CD8-positive, alpha-beta memory T cell (primary cell): ENCODE measurements around the gene CCN6. TPM values are rescaled to one million over a fixed set of nuclear protein-coding genes. Genes with fewer than 3 reads are reported as not detected.

Source experiments
- CTCF ChIA-PET: fragments of 350-600 bp; sonication (Branson Sonifier 250); formaldehyde crosslinking; loops from one replicate; lab custom pipeline; 2021; ENCODE audit warnings: antibody characterized with exemption; lab: Charles Lee
- POLR2A ChIA-PET: fragments of 350-600 bp; sonication (Branson Sonifier 250); formaldehyde crosslinking; loops from one replicate; lab custom pipeline; 2021; ENCODE audit warnings: antibody characterized with exemption; lab: Charles Lee
- DNase-seq, 5 donors: peaks; one replicate each; pipeline versions ENCODE4 v3.0.0 to v3.0.0-alpha.2; 2020 to 2022; ENCODE audit warnings: mixed read lengths in 1 of 5
- H3K27ac ChIP-seq: one replicate; pipeline ENCODE4 v1.7.0; 2013; ENCODE audit warnings: low read depth, mild to moderate bottlenecking, low read length, moderate library complexity
- H3K27me3 ChIP-seq: 2 replicates; pipeline ENCODE4 v1.7.0; 2013; ENCODE audit warnings: low read length, mild to moderate bottlenecking; ENCODE audit not compliant: insufficient read depth, poor library complexity, severe bottlenecking
- H3K36me3 ChIP-seq: 2 replicates; pipeline ENCODE4 v1.7.0; 2013; ENCODE audit warnings: mild to moderate bottlenecking, low read length, moderate library complexity; ENCODE audit not compliant: insufficient read depth
- H3K4me1 ChIP-seq: 2 replicates; pipeline ENCODE4 v1.7.0; 2013; ENCODE audit warnings: mild to moderate bottlenecking, low read length, moderate library complexity; ENCODE audit not compliant: insufficient read depth
- H3K4me3 ChIP-seq: 2 replicates; pipeline ENCODE4 v1.7.0; 2013; ENCODE audit warnings: mild to moderate bottlenecking, low read length
- H3K9me3 ChIP-seq: 2 replicates; pipeline ENCODE4 v1.7.0; 2013; ENCODE audit warnings: mild to moderate bottlenecking, low read length
- H3K27ac Mint-ChIP-seq, 8 donors: one replicate each; pipeline ENCODE4 v1.8.0; 2020 to 2021; ENCODE audit warnings: mixed read lengths in 8 of 8, mild to moderate bottlenecking in 6 of 8, inconsistent platforms in 3 of 8, moderate library complexity in 3 of 8
- H3K27me3 Mint-ChIP-seq, 2 donors: one replicate each; pipeline ENCODE4 v1.8.0; 2020 to 2021; ENCODE audit warnings: mixed read lengths in 2 of 2, mild to moderate bottlenecking in 1 of 2, moderate library complexity in 1 of 2
- H3K36me3 Mint-ChIP-seq, 3 donors: one replicate each; pipeline ENCODE4 v1.8.0; 2020 to 2021; ENCODE audit warnings: mixed read lengths in 3 of 3, inconsistent platforms in 1 of 3, mild to moderate bottlenecking in 1 of 3
- H3K4me1 Mint-ChIP-seq, 3 donors: one replicate each; pipeline ENCODE4 v1.8.0; 2020 to 2021; ENCODE audit warnings: mixed read lengths in 3 of 3, inconsistent platforms in 1 of 3, mild to moderate bottlenecking in 1 of 3
- H3K4me3 Mint-ChIP-seq, 7 donors: one replicate each; pipeline ENCODE4 v1.8.0; 2020 to 2021; ENCODE audit warnings: mixed read lengths in 7 of 7, mild to moderate bottlenecking in 6 of 7, moderate library complexity in 4 of 7, inconsistent platforms in 2 of 7
- H3K9me3 Mint-ChIP-seq, 5 donors: one replicate each; pipeline ENCODE4 v1.8.0; 2020 to 2022; ENCODE audit warnings: mixed read lengths in 5 of 5, mild to moderate bottlenecking in 3 of 5, moderate library complexity in 2 of 5, inconsistent platforms in 1 of 5
- polyA plus RNA-seq: library from polyadenylated mRNA; unstranded; fragments of 300-500 nt; fragmentation: Illumina TruSeq; gene quantifications from one replicate; pipeline ENCODE4 v1.2.3, GENCODE V29; 2021
- total RNA-seq, 2 experiments: library from RNA; stranded (reverse); gene quantifications; one replicate each; pipeline ENCODE4 v1.2.3, GENCODE V29; 2021

The CCN6 gene
- total and polyA plus RNA-seq, 3 experiments from 2014 or later = 0.15 TPM; not detected in 2

GRCh38 chr6:112106562-112106961 is 52.7 kb downstream of the CCN6 start:
- ChIA-PET CTCF (no interaction called here), POLR2A (no interaction called here)

GRCh38 chr6:112109262-112109661 is 55.4 kb downstream of the CCN6 start:
- Histone ChIP-seq H3K27ac (no peak overlapping the region), H3K4me3 (no peak overlapping the region), H3K4me1 (no peaks in the 10 kb centered on the region), H3K27me3 (no peaks in the 10 kb centered on the region), H3K36me3 (no peaks in the 10 kb centered on the region), H3K9me3 (no peaks in the 10 kb centered on the region)
- peaks cover 6 to 20% of the 10 kb centered on the region in 2 donors for H3K27me3 Mint-ChIP-seq
- H3K4me1 Mint-ChIP-seq = no peaks in the 10 kb centered on the region
- H3K27ac Mint-ChIP-seq = no peak overlapping the region
- ChIA-PET POLR2A (no interaction called here), CTCF (no interaction called here)
- H3K9me3 Mint-ChIP-seq = peaks cover 5 to 10% (median 6%) of the 10 kb centered on the region in 5 donors
- no peaks in the 10 kb centered on the region for H3K36me3 Mint-ChIP-seq
- H3K4me3 Mint-ChIP-seq = no peak overlapping the region
- DNase-seq = no peak

More at GRCh38 chr6:112106562-112106961, 52.7 kb downstream of the CCN6 start:
- no peaks in the 10 kb centered on the region for H3K4me1 Mint-ChIP-seq
- H3K4me3 Mint-ChIP-seq = no peak overlapping the region
- Histone ChIP-seq H3K27ac (no peak overlapping the region), H3K9me3 (no peaks in the 10 kb centered on the region), H3K27me3 (no peaks in the 10 kb centered on the region), H3K4me1 (no peaks in the 10 kb centered on the region), H3K36me3 (no peaks in the 10 kb centered on the region), H3K4me3 (no peak overlapping the region)
- peaks cover 5 to 10% (median 6%) of the 10 kb centered on the region in 5 donors for H3K9me3 Mint-ChIP-seq
- no peak overlapping the region for H3K27ac Mint-ChIP-seq
- peaks cover 3 to 6% of the 10 kb centered on the region in 2 donors for H3K27me3 Mint-ChIP-seq
- peaks cover 0 to 8% (median 2%) of the 10 kb centered on the region in 3 donors for H3K36me3 Mint-ChIP-seq
- DNase-seq = no peak

GRCh38 chr6:112113431-112113830 is 59.5 kb downstream of the CCN6 start:
- DNase-seq = no peak
- Histone ChIP-seq H3K9me3 (no peaks in the 10 kb centered on the region), H3K27me3 (no peaks in the 10 kb centered on the region), H3K27ac (no peak overlapping the region), H3K36me3 (no peaks in the 10 kb centered on the region), H3K4me1 (no peaks in the 10 kb centered on the region), H3K4me3 (no peak overlapping the region)
- Mint-ChIP-seq H3K4me3 (no peak overlapping the region), H3K36me3 (no peaks in the 10 kb centered on the region), H3K27me3 (peaks cover 9 to 43% of the 10 kb centered on the region in 2 donors), H3K4me1 (no peaks in the 10 kb centered on the region), H3K27ac (no peak overlapping the region), H3K9me3 (no peaks in the 10 kb centered on the region)
- ChIA-PET POLR2A (no interaction called here), CTCF (interaction anchor here (1.4 kb wide), 1 partner anchor 12 kb away, joined by 3 read pairs; no protein-coding TSS in a partner anchor)

- Mint-ChIP-seq H3K36me3 (no peaks in the 10 kb centered on the region), H3K4me1 (no peaks in the 10 kb centered on the region)
These were observed 60.0 kb downstream of the CCN6 start for GRCh38 chr6:112113918-112114317.

GRCh38 chr6:112114577-112115223 is 60.8 kb downstream of the CCN6 start:
- H3K9me3 Mint-ChIP-seq = no peaks in the 10 kb centered on the region
- no peak overlapping the region for H3K4me3 ChIP-seq
- no peak for DNase-seq
- no peak overlapping the region for H3K27ac Mint-ChIP-seq
- ChIA-PET POLR2A (no interaction called here), CTCF (no interaction called here)
- H3K27me3 ChIP-seq = no peaks in the 10 kb centered on the region
- no peaks in the 10 kb centered on the region for H3K36me3 ChIP-seq
- no peak overlapping the region for H3K27ac ChIP-seq
- peaks cover 7 to 46% of the 10 kb centered on the region in 2 donors for H3K27me3 Mint-ChIP-seq
- H3K4me3 Mint-ChIP-seq = no peak overlapping the region
- H3K9me3 ChIP-seq = no peaks in the 10 kb centered on the region
- no peaks in the 10 kb centered on the region for H3K4me1 ChIP-seq
- H3K4me1 Mint-ChIP-seq = no peaks in the 10 kb centered on the region
- no peaks in the 10 kb centered on the region for H3K36me3 Mint-ChIP-seq

More at GRCh38 chr6:112113918-112114317, 60.0 kb downstream of the CCN6 start:
- ChIA-PET CTCF (no interaction called here), POLR2A (no interaction called here)
- Mint-ChIP-seq H3K27me3 (peaks cover 9 to 43% of the 10 kb centered on the region in 2 donors), H3K4me3 (no peak overlapping the region), H3K27ac (no peak overlapping the region), H3K9me3 (no peaks in the 10 kb centered on the region)
- Histone ChIP-seq H3K36me3 (no peaks in the 10 kb centered on the region), H3K4me1 (no peaks in the 10 kb centered on the region), H3K27me3 (no peaks in the 10 kb centered on the region), H3K4me3 (no peak overlapping the region), H3K9me3 (no peaks in the 10 kb centered on the region), H3K27ac (no peak overlapping the region)
- no peak for DNase-seq

- H3K9me3 ChIP-seq = no peaks in the 10 kb centered on the region
- no peaks in the 10 kb centered on the region for H3K4me1 ChIP-seq
- peaks cover 7 to 43% of the 10 kb centered on the region in 2 donors for H3K27me3 Mint-ChIP-seq
- H3K4me3 ChIP-seq = no peak overlapping the region
- H3K36me3 Mint-ChIP-seq = no peaks in the 10 kb centered on the region
- no peak overlapping the region for H3K27ac ChIP-seq
- H3K27me3 ChIP-seq = no peaks in the 10 kb centered on the region
- no peak overlapping the region for H3K4me3 Mint-ChIP-seq
- H3K9me3 Mint-ChIP-seq = no peaks in the 10 kb centered on the region
- POLR2A ChIA-PET = no interaction called here
- no peak for DNase-seq
- no peaks in the 10 kb centered on the region for H3K36me3 ChIP-seq
- no peak overlapping the region for H3K27ac Mint-ChIP-seq
- no peaks in the 10 kb centered on the region for H3K4me1 Mint-ChIP-seq
- CTCF ChIA-PET = no interaction called here
These were observed 62.3 kb downstream of the CCN6 start for GRCh38 chr6:112116221-112116620.

GRCh38 chr6:112117554-112117953 is 63.6 kb downstream of the CCN6 start:
- no peaks in the 10 kb centered on the region for H3K9me3 Mint-ChIP-seq
- no peak overlapping the region for H3K4me3 Mint-ChIP-seq
- Histone ChIP-seq H3K4me3 (no peak overlapping the region), H3K9me3 (no peaks in the 10 kb centered on the region), H3K4me1 (no peaks in the 10 kb centered on the region), H3K27me3 (no peaks in the 10 kb centered on the region), H3K36me3 (no peaks in the 10 kb centered on the region), H3K27ac (no peak overlapping the region)
- H3K4me1 Mint-ChIP-seq = no peaks in the 10 kb centered on the region
- DNase-seq = no peak
- H3K27ac Mint-ChIP-seq = no peak overlapping the region
- peaks cover 10 to 37% of the 10 kb centered on the region in 2 donors for H3K27me3 Mint-ChIP-seq
- ChIA-PET POLR2A (no interaction called here), CTCF (no interaction called here)
- no peaks in the 10 kb centered on the region for H3K36me3 Mint-ChIP-seq

GRCh38 chr6:112118034-112118433 is 64.1 kb downstream of the CCN6 start:
- Mint-ChIP-seq H3K27ac (no peak overlapping the region), H3K36me3 (no peaks in the 10 kb centered on the region), H3K9me3 (no peaks in the 10 kb centered on the region), H3K4me3 (no peak overlapping the region), H3K27me3 (peaks cover 10 to 37% of the 10 kb centered on the region in 2 donors), H3K4me1 (no peaks in the 10 kb centered on the region)
- Histone ChIP-seq H3K9me3 (no peaks in the 10 kb centered on the region), H3K36me3 (no peaks in the 10 kb centered on the region), H3K4me1 (no peaks in the 10 kb centered on the region), H3K27ac (no peak overlapping the region), H3K4me3 (no peak overlapping the region), H3K27me3 (no peaks in the 10 kb centered on the region)
- no peak for DNase-seq
- ChIA-PET CTCF (no interaction called here), POLR2A (no interaction called here)
